Uterus (tissue), 2 donors: ENCODE results near the gene TMEM181.

Experiments
- POLR2A ChIP-seq, 2 donors: fragments of 450-650 bp; IDR thresholded peaks; one replicate each; pipeline ENCODE4 v1.6.1; 2016; ENCODE audit warnings: antibody characterized with exemption in 2 of 2, mild to moderate bottlenecking in 1 of 2, moderate library complexity in 1 of 2
- TF ChIP-seq, protein P1 (sequence below), 4 experiments: fragments of 200-600 bp in 2 of 4; fragments of 450-650 bp in 2 of 4; sonication (generic) in 2 of 4; IDR thresholded peaks; one replicate each; pipeline ENCODE4 v1.5.1; 2016 to 2019; ENCODE audit warnings: antibody characterized with exemption in 4 of 4, mild to moderate bottlenecking in 2 of 4, moderate library complexity in 1 of 4

GRCh38 chr6:158619922-158620801 is 60.3 kb downstream of the TMEM181 start:
- TF ChIP-seq, protein P1, sequence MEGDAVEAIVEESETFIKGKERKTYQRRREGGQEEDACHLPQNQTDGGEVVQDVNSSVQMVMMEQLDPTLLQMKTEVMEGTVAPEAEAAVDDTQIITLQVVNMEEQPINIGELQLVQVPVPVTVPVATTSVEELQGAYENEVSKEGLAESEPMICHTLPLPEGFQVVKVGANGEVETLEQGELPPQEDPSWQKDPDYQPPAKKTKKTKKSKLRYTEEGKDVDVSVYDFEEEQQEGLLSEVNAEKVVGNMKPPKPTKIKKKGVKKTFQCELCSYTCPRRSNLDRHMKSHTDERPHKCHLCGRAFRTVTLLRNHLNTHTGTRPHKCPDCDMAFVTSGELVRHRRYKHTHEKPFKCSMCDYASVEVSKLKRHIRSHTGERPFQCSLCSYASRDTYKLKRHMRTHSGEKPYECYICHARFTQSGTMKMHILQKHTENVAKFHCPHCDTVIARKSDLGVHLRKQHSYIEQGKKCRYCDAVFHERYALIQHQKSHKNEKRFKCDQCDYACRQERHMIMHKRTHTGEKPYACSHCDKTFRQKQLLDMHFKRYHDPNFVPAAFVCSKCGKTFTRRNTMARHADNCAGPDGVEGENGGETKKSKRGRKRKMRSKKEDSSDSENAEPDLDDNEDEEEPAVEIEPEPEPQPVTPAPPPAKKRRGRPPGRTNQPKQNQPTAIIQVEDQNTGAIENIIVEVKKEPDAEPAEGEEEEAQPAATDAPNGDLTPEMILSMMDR (IDR thresholded peaks at IDR 0.05), result no peak
- TF ChIP-seq POLR2A (IDR thresholded peaks at IDR 0.05), result no peak
